ENCODE measurements around the gene TSPAN14.

DNA sequence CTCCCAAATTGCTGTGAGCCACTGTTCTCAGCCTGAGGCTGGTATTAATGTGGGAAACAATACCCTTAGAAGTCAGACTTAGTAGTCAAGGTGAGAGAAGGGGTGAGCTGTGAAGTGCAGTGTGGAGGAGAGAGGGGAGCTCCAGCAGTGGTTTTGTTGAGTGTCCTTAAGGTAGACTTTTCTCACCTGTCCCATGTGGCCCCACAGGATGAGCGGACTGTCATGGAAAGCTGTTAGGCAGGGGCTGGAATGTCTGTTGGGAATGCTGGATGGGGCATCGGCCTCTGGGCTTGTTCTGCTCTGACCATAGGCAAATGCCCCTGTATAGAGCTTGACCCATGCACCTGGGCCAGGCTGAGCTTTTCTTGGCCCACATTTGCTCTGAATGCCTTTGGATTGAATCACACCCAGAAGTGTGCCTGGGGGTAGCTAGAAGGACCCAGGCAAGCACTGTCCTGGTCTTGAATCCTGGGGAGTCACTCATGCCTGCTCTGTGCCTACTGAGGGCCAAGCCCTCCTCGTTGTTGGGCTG, 47.3 kb downstream of the TSPAN14 start:
- TF ChIP-seq, protein P1, sequence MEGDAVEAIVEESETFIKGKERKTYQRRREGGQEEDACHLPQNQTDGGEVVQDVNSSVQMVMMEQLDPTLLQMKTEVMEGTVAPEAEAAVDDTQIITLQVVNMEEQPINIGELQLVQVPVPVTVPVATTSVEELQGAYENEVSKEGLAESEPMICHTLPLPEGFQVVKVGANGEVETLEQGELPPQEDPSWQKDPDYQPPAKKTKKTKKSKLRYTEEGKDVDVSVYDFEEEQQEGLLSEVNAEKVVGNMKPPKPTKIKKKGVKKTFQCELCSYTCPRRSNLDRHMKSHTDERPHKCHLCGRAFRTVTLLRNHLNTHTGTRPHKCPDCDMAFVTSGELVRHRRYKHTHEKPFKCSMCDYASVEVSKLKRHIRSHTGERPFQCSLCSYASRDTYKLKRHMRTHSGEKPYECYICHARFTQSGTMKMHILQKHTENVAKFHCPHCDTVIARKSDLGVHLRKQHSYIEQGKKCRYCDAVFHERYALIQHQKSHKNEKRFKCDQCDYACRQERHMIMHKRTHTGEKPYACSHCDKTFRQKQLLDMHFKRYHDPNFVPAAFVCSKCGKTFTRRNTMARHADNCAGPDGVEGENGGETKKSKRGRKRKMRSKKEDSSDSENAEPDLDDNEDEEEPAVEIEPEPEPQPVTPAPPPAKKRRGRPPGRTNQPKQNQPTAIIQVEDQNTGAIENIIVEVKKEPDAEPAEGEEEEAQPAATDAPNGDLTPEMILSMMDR (IDR thresholded peaks at IDR 0.05; ENCODE audit: low read depth, low read length): no peak
- TF ChIP-seq, protein P2, sequence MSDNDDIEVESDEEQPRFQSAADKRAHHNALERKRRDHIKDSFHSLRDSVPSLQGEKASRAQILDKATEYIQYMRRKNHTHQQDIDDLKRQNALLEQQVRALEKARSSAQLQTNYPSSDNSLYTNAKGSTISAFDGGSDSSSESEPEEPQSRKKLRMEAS (IDR thresholded peaks at IDR 0.05; ENCODE audit: low read depth, low read length): no peak

Measured in NB4 (cell line).